KMS-11 (cell line): ENCODE results near the gene ATP6V0D1.

ENCODE experiments used
- H2AFZ ChIP-seq: fragments of 200-600 bp; sonication (generic); 2 replicates; pipeline ENCODE4 v1.6.1; 2016; ENCODE audit warnings: antibody characterized with exemption, mixed run types, low read depth
- H3K27ac ChIP-seq: fragments of 200-600 bp; sonication (generic); 2 replicates; pipeline ENCODE4 v1.6.1; 2016; ENCODE audit warnings: mild to moderate bottlenecking, mixed run types
- H3K27me3 ChIP-seq: fragments of 200-600 bp; sonication (generic); 2 replicates; pipeline ENCODE4 v1.6.1; 2017; ENCODE audit warnings: mild to moderate bottlenecking, low read depth, mixed run types, moderate library complexity; ENCODE audit not compliant: insufficient read depth
- H3K36me3 ChIP-seq: fragments of 200-600 bp; sonication (generic); 2 replicates; pipeline ENCODE4 v1.6.1; 2017; ENCODE audit warnings: mild to moderate bottlenecking, mixed run types; ENCODE audit not compliant: insufficient read depth
- H3K4me1 ChIP-seq: fragments of 200-600 bp; sonication (generic); 2 replicates; pipeline ENCODE4 v1.6.1; 2016; ENCODE audit warnings: mild to moderate bottlenecking, low read depth, mixed run types; ENCODE audit not compliant: poor library complexity, severe bottlenecking
- H3K4me2 ChIP-seq: fragments of 200-600 bp; sonication (generic); 2 replicates; pipeline ENCODE4 v1.7.0; 2016; ENCODE audit warnings: mild to moderate bottlenecking, mixed run types
- H3K4me3 ChIP-seq: fragments of 200-600 bp; sonication (generic); IDR thresholded peaks from 2 replicates; pipeline ENCODE4 v1.6.1; 2017; ENCODE audit warnings: low read depth, low read length, mixed read lengths; ENCODE audit not compliant: insufficient read depth
- H3K79me2 ChIP-seq: fragments of 200-600 bp; sonication (generic); 2 replicates; pipeline ENCODE4 v1.6.1; 2016; ENCODE audit warnings: low read depth, mixed run types; ENCODE audit not compliant: insufficient read depth
- H3K9ac ChIP-seq: fragments of 200-600 bp; sonication (generic); 2 replicates; pipeline ENCODE4 v1.6.1; 2016; ENCODE audit warnings: mild to moderate bottlenecking, mixed run types
- H4K20me1 ChIP-seq: fragments of 200-600 bp; sonication (generic); 2 replicates; pipeline ENCODE4 v1.6.1; 2016; ENCODE audit warnings: mild to moderate bottlenecking, mixed run types; ENCODE audit not compliant: insufficient read depth
- TF ChIP-seq, protein P1 (sequence below): fragments of 200-600 bp; sonication (generic); conservative IDR thresholded peaks from 2 replicates; pipeline ENCODE4 v1.6.1; 2017; ENCODE audit warnings: low read depth, mild to moderate bottlenecking, antibody characterized with exemption, low read length, moderate library complexity, mixed read lengths

ATP6V0D1 gene

DNA sequence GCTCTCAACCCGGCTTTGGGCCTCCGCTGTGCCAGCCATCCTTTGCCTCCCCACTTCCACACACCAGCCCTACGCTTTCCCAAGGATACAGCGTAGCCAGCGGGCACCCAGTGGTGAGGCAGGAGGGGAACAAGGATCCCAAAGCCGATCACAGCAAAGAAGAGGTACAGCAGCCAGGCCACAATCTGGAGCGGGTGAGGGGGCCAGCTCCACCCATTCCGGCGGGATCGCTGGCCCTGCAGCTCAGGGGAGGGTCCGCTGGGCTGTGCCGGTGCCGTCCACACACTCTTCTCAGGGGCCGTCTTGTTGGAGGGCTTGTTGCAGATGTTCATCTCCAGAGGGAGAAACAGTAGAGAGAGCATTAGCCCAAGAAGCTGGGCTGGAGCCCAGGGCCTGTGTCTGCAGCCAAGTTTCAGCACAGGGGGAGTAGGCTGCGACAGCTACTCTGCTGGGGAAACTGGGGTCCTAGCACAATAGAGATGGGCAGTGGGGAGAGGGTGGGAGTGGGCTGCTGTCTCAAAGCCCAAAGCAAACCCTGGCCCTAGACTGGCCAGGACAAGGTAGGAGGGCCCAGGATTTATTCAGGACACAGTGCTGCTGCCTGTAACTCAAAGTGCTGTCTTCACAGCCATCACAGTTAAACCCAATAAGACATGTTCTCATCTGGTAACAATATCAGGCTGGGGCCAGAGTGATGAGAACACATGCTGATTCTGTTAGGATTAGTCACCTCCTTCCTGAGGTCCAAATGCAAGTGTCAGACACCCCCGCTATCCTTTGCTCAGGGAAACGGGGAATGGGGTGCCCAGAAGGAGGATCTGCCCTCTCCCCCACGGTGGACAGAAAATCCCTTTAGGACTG lies 74.6 kb downstream of the ATP6V0D1 start:
- Histone ChIP-seq H3K4me2 (no peak overlapping the region), H4K20me1 (no peaks in the 10 kb centered on the region), H3K9ac (no peak overlapping the region), H3K27ac (no peak overlapping the region), H3K4me3 (no peak overlapping the region), H3K27me3 (no peaks in the 10 kb centered on the region), H3K79me2 (no peaks in the 10 kb centered on the region), H3K4me1 (no peaks in the 10 kb centered on the region), H3K36me3 (no peaks in the 10 kb centered on the region), H2AFZ (no peak overlapping the region)
- TF ChIP-seq, protein P1, sequence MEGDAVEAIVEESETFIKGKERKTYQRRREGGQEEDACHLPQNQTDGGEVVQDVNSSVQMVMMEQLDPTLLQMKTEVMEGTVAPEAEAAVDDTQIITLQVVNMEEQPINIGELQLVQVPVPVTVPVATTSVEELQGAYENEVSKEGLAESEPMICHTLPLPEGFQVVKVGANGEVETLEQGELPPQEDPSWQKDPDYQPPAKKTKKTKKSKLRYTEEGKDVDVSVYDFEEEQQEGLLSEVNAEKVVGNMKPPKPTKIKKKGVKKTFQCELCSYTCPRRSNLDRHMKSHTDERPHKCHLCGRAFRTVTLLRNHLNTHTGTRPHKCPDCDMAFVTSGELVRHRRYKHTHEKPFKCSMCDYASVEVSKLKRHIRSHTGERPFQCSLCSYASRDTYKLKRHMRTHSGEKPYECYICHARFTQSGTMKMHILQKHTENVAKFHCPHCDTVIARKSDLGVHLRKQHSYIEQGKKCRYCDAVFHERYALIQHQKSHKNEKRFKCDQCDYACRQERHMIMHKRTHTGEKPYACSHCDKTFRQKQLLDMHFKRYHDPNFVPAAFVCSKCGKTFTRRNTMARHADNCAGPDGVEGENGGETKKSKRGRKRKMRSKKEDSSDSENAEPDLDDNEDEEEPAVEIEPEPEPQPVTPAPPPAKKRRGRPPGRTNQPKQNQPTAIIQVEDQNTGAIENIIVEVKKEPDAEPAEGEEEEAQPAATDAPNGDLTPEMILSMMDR = no peak

DNA sequence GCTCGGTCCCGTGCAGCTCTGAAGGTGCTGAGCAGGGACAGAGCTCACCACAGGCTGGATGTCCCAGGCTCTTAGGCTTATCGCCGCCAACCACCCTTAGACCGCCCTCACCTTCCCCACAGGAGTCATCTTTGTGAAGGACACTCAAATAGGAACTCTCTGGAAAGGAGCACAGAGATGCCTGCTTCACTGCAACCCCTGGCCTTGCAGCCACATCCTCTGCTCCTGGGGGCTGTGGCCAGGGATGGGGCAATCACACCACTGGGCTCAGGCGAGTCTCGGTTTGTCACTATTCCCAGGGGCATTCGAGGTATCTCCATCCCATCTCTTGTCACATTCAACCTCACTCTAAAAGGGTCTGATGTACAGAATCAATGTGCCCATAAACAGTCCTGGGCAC lies 75.6 kb downstream of the ATP6V0D1 start:
- H3K27ac ChIP-seq = no peak overlapping the region
- H4K20me1 ChIP-seq = no peaks in the 10 kb centered on the region
- TF ChIP-seq, protein P1 = no peak
- no peaks in the 10 kb centered on the region for H3K4me1 ChIP-seq
- H3K9ac ChIP-seq = no peak overlapping the region
- no peaks in the 10 kb centered on the region for H3K36me3 ChIP-seq
- H3K27me3 ChIP-seq = no peaks in the 10 kb centered on the region
- no peak overlapping the region for H2AFZ ChIP-seq
- H3K79me2 ChIP-seq = no peaks in the 10 kb centered on the region
- H3K4me3 ChIP-seq = no peak overlapping the region
- H3K4me2 ChIP-seq = no peak overlapping the region

DNA sequence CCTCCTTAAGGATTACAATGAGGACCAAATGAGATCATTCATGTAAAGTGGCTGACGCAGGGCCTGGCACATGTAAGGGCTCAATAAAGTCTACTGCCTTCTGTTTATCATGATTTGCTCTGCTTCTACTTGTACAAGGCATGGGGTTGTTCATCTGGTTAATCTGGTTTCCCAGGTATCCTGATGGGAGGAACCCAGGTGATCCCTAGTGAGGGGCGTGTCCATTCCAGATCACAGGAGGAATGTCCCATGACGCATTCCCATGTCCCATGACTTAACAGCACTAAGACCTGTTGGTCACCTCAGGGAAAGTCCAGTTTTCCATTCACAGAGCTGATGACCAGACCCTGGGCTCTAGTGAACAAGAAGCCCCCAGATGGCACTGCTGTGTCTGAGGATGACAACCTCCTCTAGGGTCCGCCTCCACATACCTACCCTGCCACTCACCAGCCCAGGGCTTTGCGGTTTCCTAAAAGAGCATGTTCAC lies 76.2 kb downstream of the ATP6V0D1 start:
- TF ChIP-seq, protein P1 = no peak
- H3K9ac ChIP-seq = no peak overlapping the region
- no peak overlapping the region for H2AFZ ChIP-seq
- H3K36me3 ChIP-seq = no peaks in the 10 kb centered on the region
- no peak overlapping the region for H3K27ac ChIP-seq
- no peaks in the 10 kb centered on the region for H3K27me3 ChIP-seq
- no peaks in the 10 kb centered on the region for H4K20me1 ChIP-seq
- no peak overlapping the region for H3K4me3 ChIP-seq
- H3K4me1 ChIP-seq = no peaks in the 10 kb centered on the region
- H3K79me2 ChIP-seq = no peaks in the 10 kb centered on the region
- no peak overlapping the region for H3K4me2 ChIP-seq

DNA sequence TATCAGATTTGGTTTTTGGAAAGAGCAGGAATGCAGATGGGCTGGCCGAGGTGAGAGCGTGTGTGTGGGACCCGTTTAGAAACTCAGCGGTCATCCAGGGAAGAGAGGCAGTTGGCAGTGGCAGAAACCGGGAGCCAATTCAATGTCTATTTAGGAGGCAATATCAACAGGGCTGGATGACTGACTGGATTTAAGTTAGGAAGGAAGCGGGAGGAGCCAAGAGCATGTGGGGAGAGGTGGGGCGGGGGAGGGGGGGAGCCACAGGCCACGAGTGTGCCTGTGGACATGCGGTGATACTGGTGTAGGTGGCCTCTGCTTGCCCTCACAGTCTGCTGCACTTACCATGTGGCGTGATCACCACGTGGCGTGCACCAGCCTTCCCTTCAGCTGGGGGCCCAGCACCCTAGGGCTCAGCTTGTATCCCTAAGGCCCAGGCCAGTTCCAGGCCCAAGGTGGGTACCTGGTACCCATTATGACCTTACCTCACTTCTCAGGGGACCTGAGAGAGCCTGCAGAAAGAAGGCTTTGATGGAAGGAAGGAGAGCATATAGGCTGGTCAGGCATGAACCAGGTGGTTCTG lies 76.9 kb downstream of the ATP6V0D1 start:
- Histone ChIP-seq H3K4me1 (no peaks in the 10 kb centered on the region), H3K27me3 (no peaks in the 10 kb centered on the region), H2AFZ (no peak overlapping the region), H3K27ac (no peak overlapping the region), H4K20me1 (no peaks in the 10 kb centered on the region), H3K9ac (no peak overlapping the region), H3K79me2 (no peaks in the 10 kb centered on the region), H3K36me3 (no peaks in the 10 kb centered on the region), H3K4me3 (no peak overlapping the region), H3K4me2 (no peak overlapping the region)
- TF ChIP-seq, protein P1 = no peak
